Loucy (cell line): Measurements from ENCODE around the gene AZI2.

Source experiments
- H2AFZ ChIP-seq: fragments of 200-600 bp; sonication (generic); 2 replicates; pipeline ENCODE4 v1.6.0; 2016; ENCODE audit warnings: antibody characterized with exemption, mild to moderate bottlenecking, low read length, moderate library complexity
- H3F3A ChIP-seq: fragments of 200-600 bp; 2 replicates; pipeline ENCODE4 v1.6.0; 2016; ENCODE audit warnings: antibody characterized with exemption, low read depth, mild to moderate bottlenecking
- H3K27me3 ChIP-seq: fragments of 200-600 bp; sonication (generic); 2 replicates; pipeline ENCODE4 v1.6.1; 2014; ENCODE audit warnings: low read length, mild to moderate bottlenecking; ENCODE audit not compliant: insufficient read depth, poor library complexity, severe bottlenecking
- H3K36me3 ChIP-seq: fragments of 200-600 bp; sonication (generic); 2 replicates; pipeline ENCODE4 v1.6.1; 2016; ENCODE audit warnings: low read length; ENCODE audit not compliant: insufficient read depth
- H3K4me1 ChIP-seq: fragments of 200-600 bp; sonication (generic); 2 replicates; pipeline ENCODE4 v1.5.1; 2014; ENCODE audit warnings: low read length, mild to moderate bottlenecking; ENCODE audit not compliant: insufficient read depth, poor library complexity, severe bottlenecking
- H3K4me2 ChIP-seq: fragments of 200-600 bp; sonication (generic); 2 replicates; pipeline ENCODE4 v1.6.0; 2014; ENCODE audit warnings: antibody characterized with exemption, low read length, low read depth, mild to moderate bottlenecking; ENCODE audit not compliant: poor library complexity, severe bottlenecking
- H3K4me3 ChIP-seq: fragments of 200-600 bp; sonication (generic); 2 replicates; pipeline ENCODE4 v1.5.1; 2014; ENCODE audit warnings: low read length, mild to moderate bottlenecking, mixed read lengths; ENCODE audit not compliant: poor library complexity, severe bottlenecking
- H3K79me2 ChIP-seq: fragments of 200-600 bp; sonication (generic); 2 replicates; pipeline ENCODE4 v1.6.1; 2014; ENCODE audit warnings: low read length; ENCODE audit not compliant: insufficient read depth
- H3K9ac ChIP-seq: fragments of 200-600 bp; sonication (generic); 2 replicates; pipeline ENCODE4 v1.6.0; 2014; ENCODE audit warnings: mild to moderate bottlenecking, low read depth, low read length, moderate library complexity; ENCODE audit not compliant: poor library complexity, severe bottlenecking
- H3K9me2 ChIP-seq: fragments of 200-600 bp; sonication (generic); replicated peaks from 2 replicates; pipeline ENCODE4 v1.6.1; 2016; ENCODE audit warnings: low read depth, low read length, mixed read lengths
- H3K9me3 ChIP-seq: fragments of 200-600 bp; sonication (generic); 2 replicates; pipeline ENCODE4 v1.6.1; 2014; ENCODE audit warnings: mild to moderate bottlenecking, antibody characterized with exemption, low read length, low read depth; ENCODE audit not compliant: insufficient read depth
- H4K20me1 ChIP-seq: fragments of 200-600 bp; sonication (generic); 2 replicates; pipeline ENCODE4 v1.6.0; 2014; ENCODE audit warnings: antibody characterized with exemption, low read length, mild to moderate bottlenecking; ENCODE audit not compliant: insufficient read depth, poor library complexity, severe bottlenecking
- CTCF ChIP-seq: fragments of 200-600 bp; sonication (generic); conservative IDR thresholded peaks from 2 replicates; pipeline ENCODE4 v1.5.1; 2014; ENCODE audit warnings: mild to moderate bottlenecking, antibody characterized with exemption, low read length
- EZH2phosphoT487 ChIP-seq: fragments of 200-600 bp; IDR thresholded peaks from 2 replicates; pipeline ENCODE4 v1.6.1; 2018; ENCODE audit warnings: antibody characterized with exemption, mild to moderate bottlenecking, moderate library complexity, borderline replicate concordance

The AZI2 gene

DNA sequence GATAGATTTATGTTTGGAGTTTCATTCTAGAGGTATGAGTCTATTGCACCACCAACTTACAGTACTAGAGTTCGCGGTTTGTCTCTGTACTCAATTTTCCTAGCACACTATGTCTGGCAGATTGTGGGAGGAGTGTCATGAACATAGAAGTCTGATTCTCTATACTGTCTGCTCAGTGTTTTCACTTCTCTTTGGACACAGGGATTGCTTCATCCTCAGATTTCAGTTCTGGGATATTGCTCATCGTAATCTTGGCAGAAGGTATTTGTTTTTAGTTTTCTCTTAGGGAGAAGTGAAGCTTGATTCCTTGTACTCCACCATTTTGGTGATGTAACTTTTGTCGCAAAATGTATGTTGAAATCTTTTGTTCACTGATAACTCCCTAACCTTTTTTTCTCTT is 27.8 kb upstream of the AZI2 start:
- TF ChIP-seq CTCF (no peak), EZH2phosphoT487 (no peak)
- H3K27me3 ChIP-seq: no peaks in the 10 kb centered on the region
- no peaks in the 10 kb centered on the region for H3K4me1 ChIP-seq
- H4K20me1 ChIP-seq: no peaks in the 10 kb centered on the region
- no peak overlapping the region for H3K4me2 ChIP-seq
- H3K4me3 ChIP-seq: no peak overlapping the region
- no peaks in the 10 kb centered on the region for H3K9me2 ChIP-seq
- H3K36me3 ChIP-seq: no peaks in the 10 kb centered on the region
- no peak overlapping the region for H3K9ac ChIP-seq
- H3F3A ChIP-seq: no peaks in the 10 kb centered on the region
- no peaks in the 10 kb centered on the region for H3K79me2 ChIP-seq
- no peaks in the 10 kb centered on the region for H3K9me3 ChIP-seq
- H2AFZ ChIP-seq: no peak overlapping the region

- Histone ChIP-seq H3K36me3 (no peaks in the 10 kb centered on the region), H4K20me1 (peaks cover 9% of the 10 kb centered on the region), H3K9me2 (no peaks in the 10 kb centered on the region), H3K4me2 (peak overlapping the region; percentile 84), H3K27me3 (no peaks in the 10 kb centered on the region), H3F3A (no peaks in the 10 kb centered on the region), H3K79me2 (peaks cover 45% of the 10 kb centered on the region), H3K9ac (peak overlapping the region; percentile 87), H2AFZ (peak overlapping the region; percentile 99), H3K9me3 (no peaks in the 10 kb centered on the region), H3K4me1 (peaks cover 50% of the 10 kb centered on the region), H3K4me3 (peak overlapping the region; percentile 86)
- TF ChIP-seq EZH2phosphoT487 (no peak), CTCF (peak; percentile 27; the same call in 1 of the 2 replicates)
Observed at GRCh38 chr3:28349469-28350000, 911 bp upstream of the AZI2 start.

DNA sequence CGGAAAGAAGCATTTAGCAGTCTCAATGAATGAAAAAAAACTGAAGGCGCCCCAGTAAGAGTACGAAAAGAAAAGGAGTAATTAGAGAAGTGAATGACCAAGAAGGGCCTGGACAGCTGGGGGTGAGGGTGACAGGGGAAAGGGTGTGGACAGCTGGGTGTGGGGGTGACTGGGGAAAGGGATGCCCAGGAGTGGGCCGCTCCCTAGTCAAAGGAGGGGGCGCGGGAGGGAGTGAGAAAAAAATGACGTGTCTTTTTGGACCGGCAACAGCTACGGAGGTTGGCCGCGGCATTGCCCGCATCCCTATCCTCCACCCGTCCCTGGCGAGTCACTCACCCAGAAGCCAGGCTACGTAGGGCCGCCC is 377 bp downstream of the AZI2 start:
- peak overlapping the region; percentile 99 for H2AFZ ChIP-seq
- H3K4me1 ChIP-seq: peaks cover 62% of the 10 kb centered on the region
- H3K27me3 ChIP-seq: no peaks in the 10 kb centered on the region
- no peak for TF ChIP-seq EZH2phosphoT487
- TF ChIP-seq CTCF: no peak
- H3K9ac ChIP-seq: peak overlapping the region; percentile 87
- no peaks in the 10 kb centered on the region for H3K9me2 ChIP-seq
- H3K79me2 ChIP-seq: peaks cover 54% of the 10 kb centered on the region
- H3F3A ChIP-seq: no peaks in the 10 kb centered on the region
- H3K4me3 ChIP-seq: peak overlapping the region; percentile 86
- no peaks in the 10 kb centered on the region for H3K36me3 ChIP-seq
- H3K9me3 ChIP-seq: no peaks in the 10 kb centered on the region
- H3K4me2 ChIP-seq: peak overlapping the region; percentile 84
- peaks cover 12% of the 10 kb centered on the region for H4K20me1 ChIP-seq
